Uterus (tissue), 2 donors: ENCODE measurements around the gene RAD23B.

Source experiments
- CTCF ChIP-seq, 4 experiments: fragments of 200-600 bp in 2 of 4; fragments of 450-650 bp in 2 of 4; sonication (generic) in 2 of 4; IDR thresholded peaks; one replicate each; pipeline ENCODE4 v1.5.1; 2016 to 2019; ENCODE audit warnings: antibody characterized with exemption in 4 of 4, mild to moderate bottlenecking in 2 of 4, moderate library complexity in 1 of 4
- POLR2A ChIP-seq, 2 donors: fragments of 450-650 bp; IDR thresholded peaks; one replicate each; pipeline ENCODE4 v1.6.1; 2016; ENCODE audit warnings: antibody characterized with exemption in 2 of 2, mild to moderate bottlenecking in 1 of 2, moderate library complexity in 1 of 2

GRCh38 chr9:107251756-107252322 is 31.2 kb upstream of the RAD23B start:
- TF ChIP-seq CTCF (IDR thresholded peaks at IDR 0.05) (no peak), POLR2A (IDR thresholded peaks at IDR 0.05) (no peak)
